GM11168 (cell line): ENCODE results near the gene SSTR1.

ENCODE experiments used
- in situ Hi-C: fragments of 300-500 bp; cut with MboI; formaldehyde crosslinking; loops from one replicate; pipeline ENCODE4 v1.12.0; 2022; ENCODE audit warnings: low sequenced_read_pairs; ENCODE audit not compliant: unreplicated experiment

Gene SSTR1

DNA sequence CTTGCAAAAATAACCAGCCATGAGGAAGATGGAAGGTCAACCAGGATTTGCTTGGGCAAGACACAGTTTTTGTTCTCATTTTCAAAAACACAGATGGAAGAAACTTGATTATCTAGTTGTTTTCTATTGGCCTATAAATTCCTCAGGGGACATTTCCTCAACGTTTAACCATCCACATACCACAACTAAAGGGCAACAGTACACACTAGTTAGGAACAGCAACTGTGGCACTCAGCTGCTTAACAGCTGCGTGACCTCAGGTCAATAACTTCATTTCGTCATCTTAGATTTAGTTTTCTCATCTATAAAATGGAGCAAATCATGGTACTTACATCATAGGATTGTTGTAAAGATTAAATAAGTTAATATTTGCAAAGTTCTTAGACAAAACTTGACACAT, 18.7 kb downstream of the SSTR1 start:
- in situ Hi-C loops, result no loop called here

DNA sequence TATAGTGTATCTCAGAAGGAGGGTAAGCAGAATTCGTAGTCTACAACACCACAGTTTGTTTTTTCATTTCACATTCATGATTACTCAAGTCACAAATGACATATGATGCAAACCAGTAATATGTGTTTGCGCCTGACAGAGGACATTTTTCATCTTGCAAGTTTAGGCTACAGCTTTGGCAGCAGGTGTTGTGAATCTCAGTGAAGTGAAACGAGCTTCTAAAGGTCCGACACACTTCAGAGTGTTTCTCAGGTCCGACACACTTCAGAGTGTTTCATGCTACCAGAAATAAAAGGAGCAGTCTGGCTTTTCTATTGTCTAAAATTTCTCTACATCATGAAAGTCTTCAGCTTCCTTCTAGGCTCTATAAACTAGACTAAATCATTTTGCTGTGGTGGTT, 25.5 kb downstream of the SSTR1 start:
- in situ Hi-C loops, result no loop called here

DNA sequence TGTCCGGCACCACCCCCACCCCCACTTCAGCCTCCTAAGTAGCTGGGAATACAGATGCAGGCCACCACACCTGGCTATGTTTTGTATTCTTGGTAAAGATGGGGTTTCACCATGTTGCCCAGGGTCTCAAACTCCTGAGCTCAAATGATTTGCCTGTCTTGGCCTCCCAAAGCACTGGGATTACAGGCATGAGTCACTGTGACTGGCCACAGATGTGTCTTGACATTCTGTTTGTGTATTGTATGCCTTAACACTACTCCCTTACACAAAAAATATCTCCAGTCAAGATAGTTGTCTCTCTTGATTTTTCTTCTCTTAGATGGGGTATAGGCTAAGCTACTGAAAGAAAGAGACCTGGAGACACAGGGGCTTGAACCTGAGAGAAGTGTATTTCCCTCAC, 30.6 kb downstream of the SSTR1 start:
- in situ Hi-C loops, result no loop called here

DNA sequence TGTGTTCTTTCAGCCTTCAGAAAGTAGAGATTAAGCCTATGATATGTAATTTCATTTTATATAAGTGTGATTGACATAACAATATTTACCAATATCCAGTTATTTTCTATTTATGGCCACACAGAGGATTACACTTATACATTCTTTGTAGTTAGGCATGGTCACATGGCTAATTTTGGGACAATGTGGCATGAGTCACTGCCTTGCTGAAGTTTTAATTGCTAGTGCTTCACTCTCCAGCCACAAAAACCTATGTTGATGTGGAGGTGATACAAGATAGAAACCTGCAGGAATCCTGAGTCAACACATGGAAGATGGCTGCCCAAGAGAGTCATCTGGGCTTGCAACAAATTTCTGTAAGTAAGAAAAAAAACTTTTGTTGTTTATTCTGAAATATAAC, 31.2 kb downstream of the SSTR1 start:
- in situ Hi-C loops, result no loop called here

DNA sequence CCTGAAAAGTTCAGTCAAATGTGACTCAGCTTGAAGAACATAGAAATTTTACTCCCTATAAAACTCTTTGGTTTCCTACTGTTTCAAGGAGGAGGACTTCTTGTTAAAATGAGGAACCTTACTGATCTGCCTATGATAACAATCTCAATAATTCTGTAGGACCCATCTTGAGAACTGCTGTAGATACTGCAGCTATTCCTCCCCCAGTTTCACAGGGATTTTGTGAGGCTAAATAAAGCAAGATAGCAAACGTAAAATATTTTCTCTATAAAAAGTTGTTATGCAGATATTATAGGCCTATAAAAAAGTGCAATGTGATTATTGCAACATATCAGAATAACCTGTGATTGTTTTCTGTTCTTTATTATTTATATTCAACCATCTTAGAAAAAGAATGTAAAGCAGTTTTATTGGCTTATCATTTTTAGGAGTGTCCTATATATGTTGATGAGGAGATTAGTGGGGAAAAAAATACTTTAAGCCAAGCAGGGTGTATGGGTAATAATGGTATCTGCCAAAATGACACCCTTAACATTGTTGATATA, 36.1 kb downstream of the SSTR1 start:
- in situ Hi-C loops, result no loop called here

DNA sequence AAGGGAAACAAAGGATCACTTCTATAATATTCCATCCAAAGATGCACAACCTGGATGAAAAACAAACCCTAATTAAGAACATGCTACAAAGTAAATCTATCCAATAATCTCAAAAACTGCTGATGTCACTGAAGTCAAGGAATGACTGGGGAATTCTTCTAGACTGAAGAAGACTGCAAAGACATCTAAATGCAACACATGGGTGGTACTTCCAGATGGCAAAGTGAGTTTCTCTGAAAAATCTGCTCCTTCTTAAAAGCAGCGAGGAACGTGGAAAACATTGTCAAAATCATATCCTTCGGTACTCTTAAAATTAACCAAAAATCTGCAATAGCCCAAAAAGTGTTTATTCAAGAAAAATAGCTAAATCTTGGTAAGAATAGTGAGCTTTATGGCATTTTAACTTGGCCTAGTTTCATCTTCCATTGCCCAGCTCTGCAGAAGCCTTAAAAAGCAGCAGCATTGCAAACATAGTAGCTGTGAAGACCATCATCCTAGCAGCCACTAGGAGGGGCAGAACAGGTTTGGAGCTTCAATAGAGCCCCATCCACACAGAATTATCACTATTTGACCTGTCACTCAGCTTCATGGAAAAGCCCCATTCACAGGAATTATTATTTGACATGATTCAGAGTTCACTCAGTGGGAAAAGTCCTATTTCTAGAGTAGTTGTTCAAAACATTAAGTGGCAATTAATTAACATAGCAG, 40.8 kb downstream of the SSTR1 start:
- in situ Hi-C loops, result no loop called here

DNA sequence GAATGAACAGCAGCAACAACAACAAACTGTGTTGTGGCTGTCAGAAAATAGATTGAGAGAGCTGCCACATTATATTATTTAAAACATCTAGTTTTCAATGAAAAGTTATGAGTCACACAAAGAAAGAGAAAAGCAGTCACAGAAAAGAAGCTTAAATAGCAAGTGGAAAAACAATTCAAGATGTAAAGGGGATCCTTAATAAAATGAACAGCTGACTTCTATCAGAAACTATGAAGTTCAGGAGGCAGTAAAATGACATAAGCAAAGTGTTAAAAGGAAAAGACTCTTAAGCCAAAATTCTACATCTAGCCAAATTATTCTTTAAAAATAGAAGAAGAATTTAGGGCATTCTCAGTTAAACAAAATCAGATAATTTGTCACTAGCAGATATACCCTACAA, 42.6 kb downstream of the SSTR1 start:
- in situ Hi-C loops, result no loop called here

DNA sequence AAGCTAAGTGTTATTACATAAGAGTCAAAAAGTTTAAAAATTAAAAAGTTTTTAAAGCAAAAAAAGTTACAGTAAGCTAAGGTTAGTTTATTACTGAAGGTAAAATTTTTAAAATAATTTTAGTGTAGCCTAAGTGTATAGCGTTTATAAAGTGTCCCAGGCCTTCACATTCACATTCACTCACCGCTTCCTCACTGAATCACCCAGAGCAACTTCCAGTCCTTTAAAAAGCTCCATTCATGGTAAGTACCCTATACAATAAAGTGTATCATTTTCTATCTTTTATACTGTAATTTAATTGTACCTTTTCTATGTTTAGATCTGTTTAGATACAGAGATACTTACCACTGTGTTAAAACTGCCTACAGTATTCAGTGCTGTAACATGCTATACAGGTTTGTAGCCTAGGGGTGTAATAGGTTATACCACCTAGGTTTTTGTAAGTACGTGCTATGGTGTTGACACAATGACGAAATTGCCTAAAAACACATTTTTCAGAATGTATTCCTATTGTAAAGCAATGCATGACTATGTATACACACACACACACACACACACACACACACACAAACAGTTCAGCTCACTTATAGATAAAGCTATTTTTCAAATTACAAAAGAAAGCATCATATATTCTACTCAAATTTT, 44.5 kb downstream of the SSTR1 start:
- in situ Hi-C loops, result no loop called here

DNA sequence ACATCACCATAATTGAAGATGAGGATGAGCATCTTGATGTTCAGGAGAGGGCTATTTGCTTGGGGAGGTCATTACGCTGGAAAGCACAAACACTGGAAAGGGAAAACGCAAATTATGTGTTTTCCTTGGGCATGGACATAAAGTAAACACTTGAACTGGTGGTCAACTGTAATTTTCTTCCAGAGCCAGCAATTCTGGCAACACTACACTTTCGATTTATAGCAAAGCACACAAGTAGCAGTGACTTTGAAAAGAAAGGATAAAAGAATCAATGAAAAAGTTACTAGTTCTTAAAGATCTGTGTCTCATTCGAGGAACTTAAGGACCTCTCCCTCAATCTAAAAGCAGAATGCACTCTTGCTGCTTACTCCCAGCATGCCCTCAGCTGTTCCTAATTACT, 46.0 kb downstream of the SSTR1 start:
- in situ Hi-C loops, result no loop called here

DNA sequence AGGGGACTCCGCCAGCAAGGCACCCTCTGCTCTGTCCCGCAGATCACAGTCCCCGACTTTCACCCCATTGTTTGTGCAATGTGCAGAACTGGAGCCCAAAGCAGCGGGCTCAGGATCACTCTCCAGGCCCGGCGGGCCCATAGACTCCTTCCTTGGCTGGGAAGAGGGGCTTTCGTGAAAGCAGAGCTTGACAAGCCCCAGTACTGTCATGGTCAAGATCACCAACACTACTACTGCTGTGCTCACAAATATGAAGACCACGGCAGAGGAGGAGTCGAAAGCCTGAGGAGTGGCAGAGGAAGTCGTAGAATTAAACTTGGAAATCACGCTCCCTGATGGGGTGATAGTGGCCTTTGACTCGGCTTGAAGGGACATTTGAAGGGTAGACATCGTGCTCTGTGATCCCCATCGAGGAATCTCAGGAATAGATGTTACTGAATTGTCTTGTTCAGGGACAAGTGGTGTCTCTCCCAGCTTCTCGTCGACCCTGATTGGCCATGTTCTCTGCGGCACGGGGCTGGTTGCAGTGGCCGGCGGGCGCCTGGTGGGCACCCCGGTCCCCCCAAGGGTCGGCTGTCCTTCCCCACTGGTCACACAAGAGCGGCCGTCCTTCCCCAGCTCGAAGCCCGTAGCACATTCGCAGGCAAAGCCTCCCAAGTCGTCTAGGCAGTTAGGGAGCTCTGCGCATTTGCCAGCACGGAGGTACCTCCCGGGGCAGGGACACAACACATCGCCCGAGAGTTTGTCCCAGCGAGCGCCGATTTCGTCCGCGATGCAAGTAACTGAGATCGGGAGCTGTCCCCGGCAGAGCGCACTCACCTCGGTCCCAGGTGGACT, 47.1 kb downstream of the SSTR1 start:
- in situ Hi-C loops, result no loop called here

DNA sequence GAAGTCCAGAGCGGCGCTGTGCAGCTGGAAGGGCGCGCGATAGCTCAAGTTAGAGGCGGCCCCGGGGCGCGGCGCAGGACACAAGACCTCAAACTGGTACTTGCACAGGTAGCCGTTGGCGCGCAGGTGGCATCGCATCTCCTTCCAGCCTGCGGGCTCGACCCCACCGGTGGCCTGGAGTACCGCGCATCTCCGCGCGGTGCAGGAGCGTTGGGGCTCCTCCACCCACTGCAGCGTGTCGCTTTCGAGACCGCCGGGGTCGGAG, 47.6 kb downstream of the SSTR1 start:
- in situ Hi-C loops, result no loop called here

DNA sequence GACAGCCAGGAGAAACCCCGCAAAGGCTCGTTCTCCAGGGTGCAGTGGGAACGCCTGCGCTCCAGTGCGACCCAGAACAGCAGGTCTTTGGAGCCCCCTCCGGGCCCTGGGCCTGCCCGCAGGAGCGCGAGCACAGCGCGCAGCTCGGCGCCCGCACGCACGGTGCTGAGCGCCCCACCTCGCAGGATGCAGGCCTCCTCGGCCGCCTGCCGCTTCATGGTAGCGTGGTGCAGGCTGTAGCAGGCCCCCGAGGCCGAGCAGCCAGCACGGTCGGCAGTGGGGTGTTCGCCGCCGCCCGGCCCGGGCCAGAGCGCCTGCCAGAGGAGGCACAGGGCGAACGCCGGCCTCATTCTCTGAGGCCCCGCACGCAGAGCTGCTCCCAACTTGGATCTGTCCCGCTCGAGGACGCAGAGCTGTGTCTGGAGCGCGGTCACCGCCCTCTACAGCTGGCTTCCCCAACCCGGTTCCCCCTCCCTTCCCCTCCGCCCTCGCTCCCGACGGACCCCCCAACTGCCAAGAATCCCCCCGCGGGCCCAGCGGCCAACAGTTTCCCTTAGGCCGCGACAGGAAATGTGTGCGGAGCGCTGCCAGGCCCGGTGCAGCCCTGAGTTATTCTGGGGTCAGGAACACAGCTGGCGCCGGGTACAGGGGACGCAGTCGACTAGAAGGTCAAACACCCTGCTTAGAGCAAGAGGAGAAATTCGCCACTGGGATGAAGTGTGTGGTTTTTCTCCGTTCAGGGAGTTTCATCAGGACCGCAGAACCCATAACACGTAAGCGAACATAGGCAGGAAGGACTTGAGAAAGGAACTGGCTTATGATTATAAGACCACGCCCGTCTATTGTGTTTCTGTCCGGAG, 48.2 kb downstream of the SSTR1 start, which contains the start of gene CLEC14A:
CLEC14A (minus strand) TSS at position 421 of the 860 bp plus-strand sequence; CDS start at position 350, 71 bp downstream.
- in situ Hi-C loops, result no loop called here

DNA sequence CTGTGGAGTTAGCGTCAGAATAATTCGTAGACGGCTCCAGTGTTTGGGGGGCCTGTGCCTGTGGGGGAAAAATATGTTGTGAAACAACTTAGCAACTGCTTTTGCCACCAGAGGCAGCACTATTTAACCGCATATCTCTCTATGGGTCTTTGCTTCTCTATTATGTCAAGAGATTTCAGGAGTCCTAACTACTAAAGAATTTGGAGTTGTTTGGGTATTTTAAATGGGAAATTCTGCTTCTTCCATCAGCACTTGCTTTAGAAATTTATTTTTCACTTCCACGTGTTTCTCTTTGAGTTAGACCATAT, 48.8 kb downstream of the SSTR1 start:
- in situ Hi-C loops, result no loop called here

DNA sequence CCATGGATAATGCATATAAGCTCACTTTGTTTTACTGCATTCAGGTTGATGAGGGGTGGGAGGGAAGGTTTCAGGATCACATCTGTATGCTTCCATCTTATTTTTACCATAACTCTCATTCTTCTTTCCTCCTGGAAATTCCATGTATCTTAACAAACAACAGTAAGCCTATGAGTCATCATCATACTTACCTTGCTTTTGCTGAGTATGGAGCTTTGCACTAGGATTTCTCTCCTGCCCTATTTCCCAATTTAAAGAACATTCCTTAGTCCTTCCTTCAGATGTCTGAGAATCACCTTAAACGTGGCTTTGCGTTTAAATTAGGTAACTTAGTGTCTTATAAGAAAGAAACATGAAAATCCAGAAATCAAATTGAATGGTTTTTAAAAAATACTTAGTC, 49.8 kb downstream of the SSTR1 start:
- in situ Hi-C loops, result no loop called here

DNA sequence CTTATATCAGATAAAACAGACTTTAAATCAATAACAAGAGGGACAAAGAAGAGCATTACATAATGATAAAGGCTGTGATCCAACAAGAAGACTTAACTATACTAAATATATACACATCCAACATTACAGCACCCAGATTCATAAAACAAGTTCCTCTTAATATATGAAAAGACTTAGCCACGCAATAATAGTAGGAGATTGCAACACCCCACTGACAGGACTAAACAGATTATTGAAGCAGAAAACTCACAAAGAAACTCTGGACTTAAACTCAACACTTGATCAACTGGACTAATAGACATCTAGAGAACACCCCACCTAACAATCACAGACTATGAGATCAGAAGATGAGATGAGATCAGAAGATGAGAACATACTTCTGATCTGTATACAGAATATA, 53.9 kb downstream of the SSTR1 start:
- in situ Hi-C loops, result no loop called here
